ENCODE data around the gene CRISPLD2. TPM values are rescaled to one million over a fixed set of nuclear protein-coding genes. Genes with fewer than 3 reads are reported as not detected.

CRISPLD2 gene
- total RNA-seq, 1 experiment from 2014 or later: 0.28 TPM

GRCh38 chr16:84816485-84816884, 3.3 kb upstream of the CRISPLD2 start:
- H3K27me3 Mint-ChIP-seq (ENCODE audit: insufficient read depth, unreplicated experiment): peaks cover 56% of the 10 kb centered on the region
- H3K4me3 Mint-ChIP-seq (ENCODE audit: unreplicated experiment): no peak overlapping the region
- CTCF ChIA-PET: no interaction called here

GRCh38 chr16:84817206-84817605, 2.6 kb upstream of the CRISPLD2 start:
- no peaks in the 10 kb centered on the region for H3K36me3 Mint-ChIP-seq (ENCODE audit: insufficient read depth, unreplicated experiment)
- no peak for TF ChIP-seq CTCF (IDR thresholded peaks at IDR 0.05; ENCODE audit: unreplicated experiment)
- intact Hi-C loops (cut with micrococcal nuclease): no loop called here
- no peak overlapping the region for H3K4me3 Mint-ChIP-seq (ENCODE audit: unreplicated experiment)
- no peak for DNase-seq (ENCODE audit: unreplicated experiment)
- peaks cover 6% of the 10 kb centered on the region for H3K4me1 Mint-ChIP-seq (ENCODE audit: insufficient read depth, unreplicated experiment)
- CTCF ChIA-PET: no interaction called here
- POLR2A ChIA-PET: interaction anchor here (0.7 kb wide), 1 partner anchor 64 kb away, joined by 3 read pairs; no protein-coding TSS in a partner anchor
- no peaks in the 10 kb centered on the region for H3K9me3 Mint-ChIP-seq (ENCODE audit: unreplicated experiment)
- H3K27ac Mint-ChIP-seq (ENCODE audit: low read depth, unreplicated experiment): no peak overlapping the region
- H3K27me3 Mint-ChIP-seq (ENCODE audit: insufficient read depth, unreplicated experiment): peaks cover 63% of the 10 kb centered on the region
- no TSS peak for BruUV-seq (replicated peaks)

More at GRCh38 chr16:84816485-84816884, 3.3 kb upstream of the CRISPLD2 start:
- H3K4me1 Mint-ChIP-seq (ENCODE audit: insufficient read depth, unreplicated experiment): peaks cover 6% of the 10 kb centered on the region
- no peaks in the 10 kb centered on the region for H3K36me3 Mint-ChIP-seq (ENCODE audit: insufficient read depth, unreplicated experiment)
- intact Hi-C loops (cut with micrococcal nuclease): no loop called here
- no peak for DNase-seq (ENCODE audit: unreplicated experiment)
- POLR2A ChIA-PET: no interaction called here
- H3K9me3 Mint-ChIP-seq (ENCODE audit: unreplicated experiment): no peaks in the 10 kb centered on the region
- no peak for TF ChIP-seq CTCF (IDR thresholded peaks at IDR 0.05; ENCODE audit: unreplicated experiment)
- BruUV-seq (replicated peaks): no TSS peak
- no peak overlapping the region for H3K27ac Mint-ChIP-seq (ENCODE audit: low read depth, unreplicated experiment)

- Mint-ChIP-seq H3K27me3 (ENCODE audit: insufficient read depth, unreplicated experiment) (peaks cover 63% of the 10 kb centered on the region), H3K27ac (ENCODE audit: low read depth, unreplicated experiment) (no peak overlapping the region), H3K36me3 (ENCODE audit: insufficient read depth, unreplicated experiment) (no peaks in the 10 kb centered on the region), H3K4me1 (ENCODE audit: insufficient read depth, unreplicated experiment) (peaks cover 6% of the 10 kb centered on the region), H3K4me3 (ENCODE audit: unreplicated experiment) (no peak overlapping the region), H3K9me3 (ENCODE audit: unreplicated experiment) (no peaks in the 10 kb centered on the region)
- DNase-seq (ENCODE audit: unreplicated experiment): no peak
- CTCF ChIA-PET: no interaction called here
- POLR2A ChIA-PET: interaction anchor here (0.7 kb wide), 1 partner anchor 64 kb away, joined by 3 read pairs; no protein-coding TSS in a partner anchor
- intact Hi-C loops (cut with micrococcal nuclease): no loop called here
- TF ChIP-seq CTCF (IDR thresholded peaks at IDR 0.05; ENCODE audit: unreplicated experiment): no peak
- no TSS peak for BruUV-seq (replicated peaks)
Observed at GRCh38 chr16:84817613-84818012, 2.2 kb upstream of the CRISPLD2 start.

GRCh38 chr16:84818133-84818532, 1.7 kb upstream of the CRISPLD2 start:
- Mint-ChIP-seq H3K4me1 (ENCODE audit: insufficient read depth, unreplicated experiment) (peaks cover 6% of the 10 kb centered on the region), H3K4me3 (ENCODE audit: unreplicated experiment) (no peak overlapping the region), H3K27me3 (ENCODE audit: insufficient read depth, unreplicated experiment) (peaks cover 58% of the 10 kb centered on the region), H3K27ac (ENCODE audit: low read depth, unreplicated experiment) (no peak overlapping the region), H3K9me3 (ENCODE audit: unreplicated experiment) (no peaks in the 10 kb centered on the region), H3K36me3 (ENCODE audit: insufficient read depth, unreplicated experiment) (no peaks in the 10 kb centered on the region)
- ChIA-PET POLR2A (interaction anchor here (0.6 kb wide), 1 partner anchor 88 kb away, joined by 4 read pairs; no protein-coding TSS in a partner anchor), CTCF (no interaction called here)
- intact Hi-C loops (cut with micrococcal nuclease): no loop called here
- TF ChIP-seq CTCF (IDR thresholded peaks at IDR 0.05; ENCODE audit: unreplicated experiment): no peak
- DNase-seq (ENCODE audit: unreplicated experiment): no peak
- no TSS peak for BruUV-seq (replicated peaks)

Data from MCF 10A (cell line).